Activated CD4-positive, alpha-beta T cell treated with anti-CD3 and anti-CD28 coated beads, Interleukin-2, amount 10 ng/mL, durations not matched to agents 7 days and 5 days (primary cell): ENCODE measurements around the gene TRMT1. TPM values are rescaled to one million over a fixed set of nuclear protein-coding genes. Genes with fewer than 3 reads are reported as not detected.

Experiments
- CTCF ChIA-PET: fragments of 350-600 bp; sonication (Branson Sonifier 250); formaldehyde crosslinking; loops from one replicate; lab custom pipeline; 2021; ENCODE audit warnings: antibody characterized with exemption; lab: Charles Lee
- POLR2A ChIA-PET: fragments of 350-600 bp; sonication (Branson Sonifier 250); formaldehyde crosslinking; loops from one replicate; lab custom pipeline; 2021; ENCODE audit warnings: antibody characterized with exemption; lab: Charles Lee
- DNase-seq: peaks from one replicate; pipeline ENCODE4 v3.0.0-alpha.2; 2020
- H3K27ac Mint-ChIP-seq: one replicate; pipeline ENCODE4 v1.8.0; 2021; ENCODE audit warnings: mild to moderate bottlenecking, moderate library complexity, mixed read lengths
- H3K27me3 Mint-ChIP-seq: one replicate; pipeline ENCODE4 v1.8.0; 2021; ENCODE audit warnings: mixed read lengths
- H3K36me3 Mint-ChIP-seq: one replicate; pipeline ENCODE4 v1.8.0; 2021; ENCODE audit warnings: low read depth, mixed read lengths
- H3K4me1 Mint-ChIP-seq: one replicate; pipeline ENCODE4 v1.8.0; 2021; ENCODE audit warnings: mixed read lengths
- H3K4me3 Mint-ChIP-seq: one replicate; pipeline ENCODE4 v1.8.0; 2021; ENCODE audit warnings: mild to moderate bottlenecking, moderate library complexity, mixed read lengths
- H3K9me3 Mint-ChIP-seq: one replicate; pipeline ENCODE4 v1.8.0; 2021; ENCODE audit warnings: mixed read lengths
- total RNA-seq, 2 experiments: library from RNA; stranded (reverse); gene quantifications; one replicate each; pipeline ENCODE4 v1.2.3, GENCODE V29; 2021

The TRMT1 gene
- total RNA-seq, 2 experiments from 2014 or later = 44.7 to 58.3 TPM

GRCh38 chr19:13077240-13077639 lies 39.3 kb downstream of the TRMT1 start:
- H3K36me3 Mint-ChIP-seq = no peaks in the 10 kb centered on the region
- no peak overlapping the region for H3K4me3 Mint-ChIP-seq
- CTCF ChIA-PET = interaction anchor here (2.1 to 4.1 kb wide), 2 partner anchors 16 to 112 kb away, joined by 7 to 17 read pairs; no protein-coding TSS in a partner anchor
- no peaks in the 10 kb centered on the region for H3K9me3 Mint-ChIP-seq
- H3K27me3 Mint-ChIP-seq = no peaks in the 10 kb centered on the region
- DNase-seq = no peak
- no peak overlapping the region for H3K27ac Mint-ChIP-seq
- POLR2A ChIA-PET = interaction anchor here (0.7 kb wide), 1 partner anchor 121 kb away, joined by 3 read pairs; no protein-coding TSS in a partner anchor
- no peaks in the 10 kb centered on the region for H3K4me1 Mint-ChIP-seq

DNA sequence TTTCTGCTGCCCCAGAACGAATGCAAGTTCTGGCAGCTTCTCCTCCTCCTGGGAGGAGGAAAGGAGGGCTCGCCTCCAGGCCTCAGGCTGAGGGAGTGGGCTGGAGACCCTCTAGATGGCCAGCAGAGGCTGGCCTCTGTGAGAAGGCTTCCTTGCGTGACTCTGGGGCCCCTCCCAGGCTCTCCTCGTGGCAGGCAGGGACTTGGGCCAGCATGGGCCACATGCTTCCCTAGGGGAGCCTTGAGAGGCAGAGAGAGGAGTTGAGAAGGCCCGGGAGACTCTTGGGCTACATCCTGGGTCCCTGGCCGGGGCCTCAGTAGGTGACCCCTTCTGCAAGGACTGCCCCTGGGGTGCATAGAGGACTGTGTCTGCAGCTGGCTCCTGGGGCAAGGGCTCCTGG lies 39.8 kb downstream of the TRMT1 start:
- no peaks in the 10 kb centered on the region for H3K36me3 Mint-ChIP-seq
- DNase-seq = no peak
- POLR2A ChIA-PET = interaction anchor here (0.7 kb wide), 1 partner anchor 121 kb away, joined by 3 read pairs; no protein-coding TSS in a partner anchor
- CTCF ChIA-PET = interaction anchor here (1.0 to 4.1 kb wide), 2 partner anchors 15 to 16 kb away, joined by 3 to 17 read pairs; no protein-coding TSS in a partner anchor
- H3K4me1 Mint-ChIP-seq = no peaks in the 10 kb centered on the region
- no peak overlapping the region for H3K4me3 Mint-ChIP-seq
- H3K27ac Mint-ChIP-seq = no peak overlapping the region
- H3K27me3 Mint-ChIP-seq = no peaks in the 10 kb centered on the region
- H3K9me3 Mint-ChIP-seq = no peaks in the 10 kb centered on the region

DNA sequence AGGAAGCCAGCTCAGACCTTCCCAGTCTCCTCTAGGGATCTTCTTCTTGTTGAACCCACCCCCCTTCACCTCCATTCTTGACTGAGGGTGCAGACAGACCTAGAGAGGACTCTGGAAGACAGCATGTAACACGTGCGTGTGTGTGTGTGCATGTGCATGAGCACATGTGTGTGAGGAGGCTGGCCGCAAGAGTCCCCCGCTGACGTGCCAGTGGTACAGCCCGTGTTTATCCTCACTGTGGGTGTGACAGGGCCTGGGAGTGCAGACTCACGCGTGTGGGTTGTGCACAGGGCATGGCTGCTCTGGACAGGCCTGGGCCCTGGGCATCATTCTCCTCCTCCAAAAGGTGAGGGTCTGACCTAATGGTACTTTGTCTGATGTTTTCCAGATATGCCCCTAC lies 40.2 kb downstream of the TRMT1 start:
- POLR2A ChIA-PET = no interaction called here
- Mint-ChIP-seq H3K9me3 (no peaks in the 10 kb centered on the region), H3K4me3 (no peak overlapping the region), H3K27me3 (no peaks in the 10 kb centered on the region), H3K27ac (no peak overlapping the region), H3K4me1 (no peaks in the 10 kb centered on the region), H3K36me3 (no peaks in the 10 kb centered on the region)
- no peak for DNase-seq
- CTCF ChIA-PET = interaction anchor here (1.0 kb wide), 1 partner anchor 15 kb away, joined by 3 read pairs; no protein-coding TSS in a partner anchor

DNA sequence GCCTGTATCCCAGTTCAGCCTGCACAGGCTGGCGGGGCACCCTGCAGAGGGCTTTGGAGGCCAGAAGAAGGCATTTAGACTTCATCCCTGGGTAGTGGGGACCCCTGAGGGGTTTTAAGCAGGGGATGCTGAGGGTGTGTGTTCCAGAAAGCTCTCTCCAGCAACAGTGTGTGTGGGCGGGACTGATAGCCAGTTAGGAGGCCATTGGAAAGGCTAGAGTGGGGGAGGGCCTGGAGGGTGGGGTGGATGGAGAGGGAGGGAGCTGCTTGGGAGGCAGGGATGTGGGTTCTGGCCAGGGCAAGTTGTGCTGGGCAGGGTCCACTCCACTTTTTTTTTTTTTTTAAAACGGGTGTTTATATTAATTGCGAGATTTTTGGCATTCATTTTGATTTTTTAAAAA lies 42.2 kb downstream of the TRMT1 start:
- POLR2A ChIA-PET = no interaction called here
- no peak overlapping the region for H3K4me3 Mint-ChIP-seq
- DNase-seq = no peak
- H3K4me1 Mint-ChIP-seq = no peaks in the 10 kb centered on the region
- CTCF ChIA-PET = no interaction called here
- H3K27me3 Mint-ChIP-seq = no peaks in the 10 kb centered on the region
- no peaks in the 10 kb centered on the region for H3K9me3 Mint-ChIP-seq
- H3K36me3 Mint-ChIP-seq = no peaks in the 10 kb centered on the region
- H3K27ac Mint-ChIP-seq = no peak overlapping the region

DNA sequence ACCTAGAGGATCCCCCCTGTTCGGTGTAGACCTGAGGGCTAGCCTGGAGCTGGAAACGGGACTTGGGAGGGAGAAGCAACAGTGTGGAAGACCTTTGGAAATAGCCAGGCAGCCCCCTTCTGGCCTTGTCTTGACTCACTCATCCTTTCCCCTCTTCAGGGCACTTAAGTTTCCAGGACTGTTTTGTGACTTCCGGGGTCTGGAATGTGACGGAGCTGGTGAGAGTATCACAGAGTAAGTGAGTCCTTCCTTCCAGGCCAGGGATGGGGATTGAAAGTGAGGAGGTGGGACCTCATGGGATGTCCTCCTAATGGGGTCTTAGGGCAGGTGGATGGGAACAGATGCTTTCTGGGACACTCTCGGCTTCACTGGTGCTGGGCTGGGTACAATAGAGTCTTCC lies 43.3 kb downstream of the TRMT1 start:
- CTCF ChIA-PET = interaction anchor here (1.2 to 2.7 kb wide), 2 partner anchors 11 to 12 kb away, joined by 3 to 10 read pairs; no protein-coding TSS in a partner anchor
- Mint-ChIP-seq H3K9me3 (no peaks in the 10 kb centered on the region), H3K4me3 (no peak overlapping the region), H3K36me3 (no peaks in the 10 kb centered on the region), H3K27ac (no peak overlapping the region), H3K27me3 (no peaks in the 10 kb centered on the region), H3K4me1 (no peaks in the 10 kb centered on the region)
- POLR2A ChIA-PET = no interaction called here
- DNase-seq = no peak

DNA sequence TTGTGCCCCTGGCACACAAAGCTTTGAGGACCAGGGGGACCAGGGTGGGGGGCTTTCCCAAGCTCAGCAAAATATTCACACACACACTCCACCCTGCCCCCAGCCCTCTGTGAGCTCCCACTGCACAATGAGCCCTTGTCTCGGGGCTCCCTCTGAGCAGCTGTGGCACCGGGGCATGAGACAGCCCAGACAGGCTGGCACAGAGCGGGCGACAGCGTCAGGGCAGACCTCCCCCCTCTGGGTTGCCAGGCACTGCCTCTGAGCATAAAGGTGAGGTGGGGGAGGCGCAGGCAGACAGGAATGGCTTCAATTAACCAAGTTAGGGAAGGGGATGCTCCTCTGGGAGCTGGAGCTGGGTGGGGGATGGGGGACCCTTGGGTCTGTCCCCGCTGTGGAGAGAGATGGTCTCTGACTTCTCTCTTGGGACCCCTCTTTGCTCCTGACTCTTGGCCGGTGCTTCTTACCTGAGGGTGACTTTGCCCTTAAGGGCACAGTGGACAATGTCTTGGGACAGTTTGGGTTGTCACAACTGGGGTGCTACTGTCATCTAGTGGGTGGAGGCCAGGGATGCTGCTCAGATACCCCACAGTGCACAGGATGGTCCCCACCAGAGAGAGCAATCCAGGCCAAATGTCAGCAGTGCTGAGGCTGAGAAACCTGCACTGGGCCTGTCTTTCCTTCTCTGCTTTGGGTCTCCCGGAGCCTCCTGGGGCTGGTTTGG lies 44.2 kb downstream of the TRMT1 start:
- H3K27me3 Mint-ChIP-seq = no peaks in the 10 kb centered on the region
- POLR2A ChIA-PET = no interaction called here
- no peaks in the 10 kb centered on the region for H3K9me3 Mint-ChIP-seq
- no peak for DNase-seq
- no peaks in the 10 kb centered on the region for H3K4me1 Mint-ChIP-seq
- H3K27ac Mint-ChIP-seq = no peak overlapping the region
- CTCF ChIA-PET = interaction anchor here (0.6 to 2.7 kb wide), 4 partner anchors 11 to 248 kb away, joined by 3 to 10 read pairs (median 6); no protein-coding TSS in a partner anchor
- H3K36me3 Mint-ChIP-seq = no peaks in the 10 kb centered on the region
- no peak overlapping the region for H3K4me3 Mint-ChIP-seq

- DNase-seq = no peak
Observed at GRCh38 chr19:13071444-13072187, 44.9 kb downstream of the TRMT1 start.

DNA sequence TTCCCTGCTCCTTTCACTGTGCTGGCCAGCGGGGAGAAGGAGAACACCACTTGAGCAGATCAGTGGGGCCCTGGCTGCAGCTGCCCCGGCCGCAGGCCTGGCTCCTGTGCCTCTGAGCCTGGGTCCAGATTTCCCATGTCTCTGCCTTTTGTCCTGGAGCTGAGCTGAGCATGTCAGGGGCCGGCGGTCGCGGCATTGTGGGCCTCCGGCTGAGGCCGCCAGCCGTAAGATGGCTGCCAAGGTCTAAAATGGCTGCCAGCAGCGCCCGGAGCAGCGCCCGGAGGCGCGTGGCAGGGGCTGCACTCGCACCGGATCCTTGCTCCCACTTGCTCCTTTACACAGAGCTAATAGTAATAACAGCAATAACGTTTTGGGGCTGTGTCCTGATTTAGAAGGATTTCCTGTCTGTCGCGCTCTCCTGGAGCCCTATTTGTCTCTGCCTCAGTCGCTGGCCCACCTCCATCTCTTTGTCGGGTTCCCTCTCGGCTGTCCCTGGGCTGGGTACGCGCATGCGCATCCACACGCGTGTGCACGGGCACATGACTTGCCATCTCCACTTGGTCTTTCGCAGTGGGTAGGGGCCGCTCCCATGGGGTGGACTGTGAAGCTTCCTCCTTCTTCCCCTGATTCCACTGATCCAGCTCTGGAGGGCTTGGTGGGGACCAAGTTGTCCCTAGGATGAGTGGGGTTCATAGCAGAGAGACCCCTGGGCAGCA lies 46.0 kb downstream of the TRMT1 start:
- CTCF ChIA-PET = interaction anchor here (0.8 to 2.1 kb wide), 6 partner anchors 9 to 105 kb away, joined by 3 to 11 read pairs (median 6); no protein-coding TSS in a partner anchor
- Mint-ChIP-seq H3K27me3 (no peaks in the 10 kb centered on the region), H3K27ac (no peak overlapping the region), H3K9me3 (no peaks in the 10 kb centered on the region), H3K4me1 (no peaks in the 10 kb centered on the region), H3K36me3 (no peaks in the 10 kb centered on the region), H3K4me3 (no peak overlapping the region)
- POLR2A ChIA-PET = no interaction called here
- no peak for DNase-seq

More at GRCh38 chr19:13071444-13072187, 44.9 kb downstream of the TRMT1 start:
- Mint-ChIP-seq H3K4me1 (no peaks in the 10 kb centered on the region), H3K27ac (no peak overlapping the region), H3K4me3 (no peak overlapping the region), H3K36me3 (no peaks in the 10 kb centered on the region), H3K9me3 (no peaks in the 10 kb centered on the region), H3K27me3 (no peaks in the 10 kb centered on the region)
- CTCF ChIA-PET = interaction anchor here (0.6 to 2.7 kb wide), 4 partner anchors 10 to 247 kb away, joined by 3 to 10 read pairs (median 6); no protein-coding TSS in a partner anchor
- POLR2A ChIA-PET = no interaction called here

DNA sequence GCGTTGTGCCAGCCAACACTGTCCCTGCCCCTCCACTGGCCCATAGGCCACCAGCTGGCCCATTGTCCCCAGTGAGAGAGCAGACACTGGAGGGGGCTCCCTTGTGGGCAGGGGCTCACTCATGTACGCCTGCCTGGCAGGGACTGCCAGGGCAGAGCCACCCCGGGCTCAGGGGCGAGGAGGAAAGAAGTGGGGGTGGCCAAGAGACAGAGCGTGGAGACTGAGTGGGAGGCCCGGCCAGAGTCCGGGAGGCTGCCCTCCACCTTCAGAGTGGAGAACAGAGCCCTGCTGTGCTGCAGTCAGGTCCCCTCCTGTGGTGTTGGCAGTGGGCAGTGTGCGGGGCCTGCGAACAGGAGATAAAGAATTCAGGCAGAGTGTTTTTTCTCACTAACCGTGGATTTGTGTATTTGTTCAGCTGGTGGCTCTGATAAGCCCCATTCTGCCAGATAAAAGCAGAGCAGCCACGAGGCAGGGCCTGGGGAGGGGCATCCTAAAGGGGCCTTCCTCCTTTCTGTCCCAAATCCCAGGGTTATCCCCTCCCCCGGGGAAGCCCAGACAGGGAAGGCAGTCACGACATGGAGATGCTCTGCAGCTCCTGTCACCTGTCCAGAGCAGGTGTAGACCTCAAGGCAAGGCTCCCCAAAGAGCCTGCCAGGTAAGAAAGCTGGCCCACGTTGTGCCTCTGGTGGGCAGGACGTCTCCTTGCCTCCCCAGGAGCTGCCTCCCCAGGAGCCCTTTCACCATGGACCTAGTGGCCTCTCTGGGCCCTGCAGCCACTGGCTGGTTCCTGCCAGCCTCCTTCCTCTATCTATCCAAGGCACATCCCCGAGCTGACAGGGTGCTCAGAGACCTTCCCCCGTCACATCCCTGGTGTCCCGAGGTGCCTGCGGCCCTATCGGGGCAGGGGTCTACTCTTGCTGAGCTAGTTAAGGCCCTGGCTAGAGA lies 46.9 kb downstream of the TRMT1 start:
- no peaks in the 10 kb centered on the region for H3K9me3 Mint-ChIP-seq
- H3K36me3 Mint-ChIP-seq = no peaks in the 10 kb centered on the region
- no peaks in the 10 kb centered on the region for H3K27me3 Mint-ChIP-seq
- no peaks in the 10 kb centered on the region for H3K4me1 Mint-ChIP-seq
- ChIA-PET POLR2A (no interaction called here), CTCF (interaction anchor here (0.8 to 2.1 kb wide), 7 partner anchors 8 to 104 kb away, joined by 3 to 11 read pairs (median 6); no protein-coding TSS in a partner anchor)
- no peak overlapping the region for H3K4me3 Mint-ChIP-seq
- no peak for DNase-seq
- peak overlapping the region; percentile 38 for H3K27ac Mint-ChIP-seq

GRCh38 chr19:13068085-13068846 lies 48.3 kb downstream of the TRMT1 start:
- DNase-seq = no peak
- Mint-ChIP-seq H3K4me3 (no peak overlapping the region), H3K27me3 (peaks cover 5% of the 10 kb centered on the region), H3K4me1 (no peaks in the 10 kb centered on the region), H3K27ac (no peak overlapping the region), H3K36me3 (no peaks in the 10 kb centered on the region), H3K9me3 (no peaks in the 10 kb centered on the region)
- ChIA-PET POLR2A (no interaction called here), CTCF (interaction anchor here (0.7 to 3.0 kb wide), 5 partner anchors 8 to 312 kb away, joined by 3 to 10 read pairs (median 3); no protein-coding TSS in a partner anchor)
